Stomach (tissue), 9 donors: ENCODE measurements around the gene L3MBTL4. TPM values are rescaled to one million over a fixed set of nuclear protein-coding genes. Genes with fewer than 3 reads are reported as not detected.
A peak's percentile ranks its signal among the peaks of the same experiment; 100 is the strongest.

ENCODE experiments used
- DNase-seq, 2 donors: peaks; one replicate each; pipeline versions ENCODE4 v3.0.0 to v3.0.0-alpha.2; 2013 to 2019
- H3K27ac ChIP-seq, 5 donors: fragments of 200-600 bp in 4 of 5; sonication (generic) in 4 of 5; one replicate each; pipeline ENCODE4 v1.5.1; 2013 to 2019; ENCODE audit warnings: mild to moderate bottlenecking in 1 of 5, moderate library complexity in 1 of 5
- H3K27me3 ChIP-seq, 3 donors: fragments of 200-600 bp; sonication (generic); one replicate each; pipeline ENCODE4 v1.5.1; 2017 to 2019; ENCODE audit warnings: mixed run types in 1 of 3
- H3K36me3 ChIP-seq, 4 donors: fragments of 200-600 bp; sonication (generic); 1 replicate in 3 of 4; 2 replicates in 1 of 4; pipeline ENCODE4 v1.5.1; 2016 to 2019
- H3K4me1 ChIP-seq, 4 donors: fragments of 200-600 bp; sonication (generic); one replicate each; pipeline ENCODE4 v1.5.1; 2016 to 2019
- H3K4me3 ChIP-seq, 4 donors: fragments of 200-600 bp; sonication (generic) in 3 of 4; one replicate each; pipeline ENCODE4 v1.5.1; 2016 to 2019; ENCODE audit warnings: mild to moderate bottlenecking in 1 of 4
- H3K9me3 ChIP-seq, 4 donors: fragments of 200-600 bp; sonication (generic); one replicate each; pipeline ENCODE4 v1.5.1; 2016 to 2019
- CTCF ChIP-seq, 7 experiments: fragments of 450-650 bp in 4 of 7; fragments of 200-600 bp in 3 of 7; sonication (generic) in 3 of 7; IDR thresholded peaks; one replicate each; pipeline ENCODE4 v1.5.1; 2016 to 2019; ENCODE audit warnings: antibody characterized with exemption in 7 of 7, control low read depth in 2 of 7, mild to moderate bottlenecking in 1 of 7
- EP300 ChIP-seq: sonication (generic); formaldehyde crosslinking; IDR thresholded peaks from one replicate; pipeline ENCODE4 v1.6.1; 2017; ENCODE audit warnings: antibody characterized with exemption
- POLR2A ChIP-seq, 4 donors: fragments of 450-650 bp; IDR thresholded peaks; one replicate each; pipeline ENCODE4 v1.6.1; 2016; ENCODE audit warnings: antibody characterized with exemption in 4 of 4, control low read depth in 2 of 4, mild to moderate bottlenecking in 1 of 4, moderate library complexity in 1 of 4
- POLR2AphosphoS5 ChIP-seq, 3 donors: sonication (generic); formaldehyde crosslinking; IDR thresholded peaks; one replicate each; pipeline ENCODE4 v1.6.1; 2016; ENCODE audit warnings: antibody characterized with exemption in 3 of 3
- WGBS, 5 donors: extraction: QIAGEN DNeasy Blood & Tissue Kit in 3 of 5; methylation state at CpG; one replicate each; pipeline versions ENCODE4 v1.1.5 to v1.1.7; 2013 to 2018; 5-methylcytosine and 5-hydroxymethylcytosine counted together
- intact Hi-C: fragments of 100-400 bp; cut with DNase I; formaldehyde crosslinking; loops from one replicate; pipeline ENCODE4 v1.15.1; 2023; ENCODE audit warnings: low total_unique reads
- polyA plus RNA-seq, 3 donors: library from polyadenylated mRNA; stranded (reverse); fragments of 200-250 nt; gene quantifications; one replicate each; pipeline ENCODE4 v1.2.3, GENCODE V29; 2013
- total RNA-seq, 5 donors: library from RNA; depleted of rRNA; stranded (reverse); fragments of >200 nt; gene quantifications; one replicate each; pipeline versions ENCODE4 v1.1.0 to v1.2.3, GENCODE V29; 2014 to 2016
- donor health status: healthy with polysubstance abuse.
- donor health status: Bipolar disorder and iron deficiency.
- donor health status: healthy.

L3MBTL4 gene
- total and polyA plus RNA-seq, 8 donors, result 1.9 to 23.3 (median 7.6) TPM

GRCh38 chr18:6222271-6222670 lies 192.4 kb downstream of the L3MBTL4 start:
- intact Hi-C loops, result no loop called here
- no peak for DNase-seq
- no peaks in the 10 kb centered on the region for H3K27me3 ChIP-seq
- H3K4me1 ChIP-seq, result no peaks in the 10 kb centered on the region
- peaks cover 0 to 14% (median 0%) of the 10 kb centered on the region in 4 donors for H3K36me3 ChIP-seq
- H3K27ac ChIP-seq, result no peak overlapping the region
- H3K9me3 ChIP-seq, result peaks cover 0 to 13% (median 8%) of the 10 kb centered on the region in 4 donors
- TF ChIP-seq EP300 (no peak), POLR2AphosphoS5 (IDR thresholded peaks at IDR 0.05) (no peak), CTCF (IDR thresholded peaks at IDR 0.05) (no peak), POLR2A (IDR thresholded peaks at IDR 0.05) (no peak)
- no peak overlapping the region for H3K4me3 ChIP-seq
- WGBS, 5 donors, result 84 to 94% (median 86%) methylated on average over 4 of the region's 4 CpGs

GRCh38 chr18:6221602-6222014 lies 193.1 kb downstream of the L3MBTL4 start:
- Histone ChIP-seq H3K27ac (no peak overlapping the region), H3K4me1 (no peaks in the 10 kb centered on the region), H3K27me3 (no peaks in the 10 kb centered on the region), H3K4me3 (no peak overlapping the region), H3K36me3 (peaks cover 0 to 14% (median 0%) of the 10 kb centered on the region in 4 donors), H3K9me3 (peaks cover 0 to 13% (median 8%) of the 10 kb centered on the region in 4 donors)
- intact Hi-C loops, result no loop called here
- TF ChIP-seq POLR2A (IDR thresholded peaks at IDR 0.05) (no peak), EP300 (no peak), POLR2AphosphoS5 (IDR thresholded peaks at IDR 0.05) (no peak), CTCF (IDR thresholded peaks at IDR 0.05) (no peak)
- no peak for DNase-seq
- WGBS, 5 donors, result 75 to 91% (median 79%) methylated on average over 2 of the region's 2 CpGs

- Histone ChIP-seq H3K9me3 (peaks cover 0 to 1% (median 0%) of the 10 kb centered on the region in 4 donors), H3K4me3 (no peak overlapping the region), H3K36me3 (peaks cover 0 to 2% (median 0%) of the 10 kb centered on the region in 4 donors), H3K27ac (no peak overlapping the region), H3K4me1 (no peaks in the 10 kb centered on the region), H3K27me3 (no peaks in the 10 kb centered on the region)
- TF ChIP-seq POLR2AphosphoS5 (IDR thresholded peaks at IDR 0.05) (no peak), EP300 (no peak), POLR2A (IDR thresholded peaks at IDR 0.05) (no peak), CTCF (IDR thresholded peaks at IDR 0.05) (no peak)
- DNase-seq, result no peak
- WGBS, 5 donors, result 79 to 84% (median 81%) methylated on average over 3 of the region's 3 CpGs
- intact Hi-C loops, result no loop called here
These were observed 194.6 kb downstream of the L3MBTL4 start for GRCh38 chr18:6220129-6220528.

- WGBS, 5 donors, result 58 to 76% (median 65%) methylated on average over 12 of the region's 12 CpGs
- peak in 1 of 2 donors; percentile 72 for DNase-seq
- intact Hi-C loops, result no loop called here
These were observed 195.5 kb downstream of the L3MBTL4 start for GRCh38 chr18:6219116-6219717.

More at GRCh38 chr18:6219116-6219717, 195.5 kb downstream of the L3MBTL4 start:
- TF ChIP-seq CTCF (IDR thresholded peaks at IDR 0.05) (peak in 4 of 7 experiments; percentile 19 to 30 (median 22)), POLR2A (IDR thresholded peaks at IDR 0.05) (no peak), EP300 (no peak), POLR2AphosphoS5 (IDR thresholded peaks at IDR 0.05) (no peak)
- Histone ChIP-seq H3K4me3 (no peak overlapping the region), H3K27me3 (no peaks in the 10 kb centered on the region), H3K9me3 (no peaks in the 10 kb centered on the region), H3K27ac (no peak overlapping the region), H3K36me3 (no peaks in the 10 kb centered on the region), H3K4me1 (no peaks in the 10 kb centered on the region)
